Muscle layer of colon (tissue), 2 donors: ENCODE results near the gene HIVEP1.
"Not testable (repeated sequence)": the region's sequence is repeated elsewhere in the genome, so short reads cannot be mapped to it uniquely, and the experiment has no call there.

ENCODE experiments used
- H3K27ac ChIP-seq: one replicate; pipeline ENCODE4 v1.7.0; 2013; ENCODE audit warnings: low read depth, mild to moderate bottlenecking, low read length, moderate library complexity
- H3K27me3 ChIP-seq, 2 donors: one replicate each; pipeline ENCODE4 v1.7.0; 2013; ENCODE audit warnings: low read length in 2 of 2, mild to moderate bottlenecking in 2 of 2; ENCODE audit not compliant: insufficient read depth in 2 of 2, control insufficient read depth in 1 of 2
- H3K36me3 ChIP-seq: one replicate; pipeline ENCODE4 v1.7.0; 2013; ENCODE audit warnings: mild to moderate bottlenecking, low read length; ENCODE audit not compliant: insufficient read depth
- H3K4me1 ChIP-seq: one replicate; pipeline ENCODE4 v1.7.0; 2013; ENCODE audit warnings: mild to moderate bottlenecking, low read length; ENCODE audit not compliant: insufficient read depth
- H3K4me3 ChIP-seq, 2 donors: one replicate each; pipeline ENCODE4 v1.7.0; 2013; ENCODE audit warnings: low read length in 2 of 2, low read depth in 1 of 2, mild to moderate bottlenecking in 1 of 2, moderate library complexity in 1 of 2
- H3K9ac ChIP-seq: one replicate; pipeline ENCODE4 v1.7.0; 2013; ENCODE audit warnings: low read length
- H3K9me3 ChIP-seq: one replicate; pipeline ENCODE4 v1.7.0; 2013; ENCODE audit warnings: mild to moderate bottlenecking, low read length
- donor health status: abdominal sarcoma.
- donor health status: Adenocarcinoma of cecum.

Gene HIVEP1

GRCh38 chr6:12165722-12166280 is 153.7 kb downstream of the HIVEP1 start:
- peaks cover 14% of the 10 kb centered on the region for H3K36me3 ChIP-seq

DNA sequence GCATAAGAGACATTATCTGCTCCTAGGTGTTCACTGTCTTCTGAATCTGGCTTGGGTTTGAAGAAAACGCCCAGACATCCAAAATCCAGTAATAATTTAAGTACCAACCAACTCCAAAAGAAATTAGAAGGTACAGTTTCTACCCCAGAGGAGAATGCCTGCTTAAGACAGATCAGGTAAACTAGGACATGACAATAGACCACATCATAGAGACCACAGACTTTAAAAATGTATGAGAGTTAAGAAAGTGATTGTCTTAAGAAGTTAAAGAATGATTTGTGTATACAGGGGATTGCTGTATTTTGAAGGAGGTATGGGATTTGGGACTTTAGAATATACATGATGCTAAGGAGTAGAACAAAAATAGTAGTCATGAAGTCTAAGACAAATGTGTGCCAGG is 157.3 kb downstream of the HIVEP1 start:
- Histone ChIP-seq H3K4me1 (no peaks in the 10 kb centered on the region), H3K9me3 (no peaks in the 10 kb centered on the region), H3K27ac (no peak overlapping the region), H3K4me3 (no peak overlapping the region), H3K9ac (no peak overlapping the region), H3K27me3 (no peaks in the 10 kb centered on the region), H3K36me3 (peaks cover under 1% of the 10 kb centered on the region)

More at GRCh38 chr6:12165722-12166280, 153.7 kb downstream of the HIVEP1 start:
- Histone ChIP-seq H3K4me1 (no peaks in the 10 kb centered on the region), H3K27ac (no peak overlapping the region), H3K9ac (no peak overlapping the region), H3K27me3 (no peaks in the 10 kb centered on the region), H3K4me3 (no peak overlapping the region), H3K9me3 (no peaks in the 10 kb centered on the region)

DNA sequence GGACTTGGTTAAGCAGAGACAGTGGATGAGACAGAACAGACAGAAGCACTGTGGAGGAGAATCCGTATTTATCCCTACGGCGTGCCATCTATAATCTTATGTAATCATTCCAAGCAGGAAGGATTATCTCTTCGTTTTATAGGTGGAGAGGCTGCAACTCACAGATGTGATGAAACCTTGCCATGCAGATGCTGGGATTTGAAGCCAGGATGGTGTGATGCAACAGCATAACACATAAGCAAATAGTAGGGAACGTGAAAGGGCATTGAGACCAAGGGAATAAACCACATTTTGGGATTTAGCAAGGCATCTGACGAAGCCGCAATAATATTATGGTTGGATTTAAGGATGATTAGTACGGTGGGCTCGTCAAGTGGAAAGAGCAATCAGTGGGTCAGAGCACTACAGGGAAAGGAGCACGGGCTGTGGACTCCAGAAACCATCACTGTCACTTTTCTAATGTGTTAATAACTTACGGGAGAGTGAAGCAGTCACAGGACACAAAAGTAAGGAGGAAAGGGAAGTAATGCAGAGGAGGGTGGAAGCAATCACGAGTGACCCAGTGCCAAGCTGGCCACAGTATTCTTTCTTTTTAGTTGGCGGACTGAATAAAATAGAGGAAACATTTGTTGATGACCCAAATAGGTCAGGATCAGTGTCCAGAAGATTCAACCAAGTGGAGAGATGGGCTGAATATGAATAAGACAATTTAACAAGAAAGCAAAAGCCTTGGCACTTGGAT is 158.4 kb downstream of the HIVEP1 start:
- Histone ChIP-seq H3K27ac (no peak overlapping the region), H3K4me3 (no peak overlapping the region), H3K27me3 (no peaks in the 10 kb centered on the region), H3K9me3 (no peaks in the 10 kb centered on the region), H3K4me1 (no peaks in the 10 kb centered on the region), H3K9ac (no peak overlapping the region), H3K36me3 (no peaks in the 10 kb centered on the region)

GRCh38 chr6:12171717-12172116 is 159.6 kb downstream of the HIVEP1 start:
- Histone ChIP-seq H3K4me1 (no peaks in the 10 kb centered on the region), H3K4me3 (no peak overlapping the region), H3K9me3 (no peaks in the 10 kb centered on the region), H3K9ac (no peak overlapping the region), H3K36me3 (no peaks in the 10 kb centered on the region), H3K27me3 (no peaks in the 10 kb centered on the region), H3K27ac (no peak overlapping the region)

GRCh38 chr6:12172572-12172971 is 160.5 kb downstream of the HIVEP1 start:
- Histone ChIP-seq H3K4me1 (no peaks in the 10 kb centered on the region), H3K9me3 (no peaks in the 10 kb centered on the region), H3K9ac (no peak overlapping the region), H3K27me3 (no peaks in the 10 kb centered on the region), H3K36me3 (no peaks in the 10 kb centered on the region), H3K27ac (no peak overlapping the region), H3K4me3 (no peak overlapping the region)

GRCh38 chr6:12173181-12173580 is 161.1 kb downstream of the HIVEP1 start:
- Histone ChIP-seq H3K27me3 (no peaks in the 10 kb centered on the region), H3K9ac (no peak overlapping the region), H3K4me1 (no peaks in the 10 kb centered on the region), H3K4me3 (no peak overlapping the region), H3K36me3 (no peaks in the 10 kb centered on the region), H3K27ac (no peak overlapping the region), H3K9me3 (no peaks in the 10 kb centered on the region)

DNA sequence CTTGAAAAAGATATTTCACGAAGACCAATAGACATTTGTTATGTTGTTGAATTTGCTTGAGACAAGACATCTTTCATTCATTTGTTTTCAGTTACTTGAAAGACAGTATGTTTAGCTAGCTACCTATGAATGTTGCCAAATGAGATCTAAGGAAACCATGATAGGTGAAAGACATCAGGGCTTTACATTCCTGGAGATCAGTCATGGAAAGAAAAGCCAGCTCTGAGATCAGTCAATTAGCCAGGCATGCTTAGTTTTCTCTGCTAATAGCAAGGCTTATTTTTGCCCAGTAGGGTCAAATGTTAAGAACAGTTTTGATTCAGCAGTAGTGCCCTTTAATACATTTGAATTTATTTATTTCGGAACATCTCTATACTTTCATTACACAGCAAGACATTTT is 161.5 kb downstream of the HIVEP1 start:
- H3K27me3 ChIP-seq: no peaks in the 10 kb centered on the region
- no peaks in the 10 kb centered on the region for H3K4me1 ChIP-seq
- H3K36me3 ChIP-seq: no peaks in the 10 kb centered on the region
- H3K9me3 ChIP-seq: no peaks in the 10 kb centered on the region
- H3K4me3 ChIP-seq: no peak overlapping the region
- H3K27ac ChIP-seq: no peak overlapping the region
- H3K9ac ChIP-seq: no peak overlapping the region

GRCh38 chr6:12174878-12175277 is 162.8 kb downstream of the HIVEP1 start:
- Histone ChIP-seq H3K27ac (no peak overlapping the region), H3K4me1 (no peaks in the 10 kb centered on the region), H3K4me3 (no peak overlapping the region), H3K36me3 (no peaks in the 10 kb centered on the region), H3K9ac (no peak overlapping the region), H3K27me3 (no peaks in the 10 kb centered on the region), H3K9me3 (no peaks in the 10 kb centered on the region)

GRCh38 chr6:12175626-12176025 is 163.5 kb downstream of the HIVEP1 start:
- Histone ChIP-seq H3K4me3 (no peak overlapping the region), H3K27ac (no peak overlapping the region), H3K9ac (no peak overlapping the region), H3K27me3 (no peaks in the 10 kb centered on the region), H3K36me3 (no peaks in the 10 kb centered on the region), H3K9me3 (no peaks in the 10 kb centered on the region), H3K4me1 (no peaks in the 10 kb centered on the region)

- H3K4me3 ChIP-seq, H3K9ac ChIP-seq, H3K27ac ChIP-seq, H3K4me1 ChIP-seq, H3K9me3 ChIP-seq, H3K36me3 ChIP-seq, H3K27me3 ChIP-seq: not testable (repeated sequence)
These were observed 164.7 kb downstream of the HIVEP1 start for GRCh38 chr6:12176782-12177181.

- no peaks in the 10 kb centered on the region for H3K36me3 ChIP-seq
- no peaks in the 10 kb centered on the region for H3K4me1 ChIP-seq
- H3K27ac ChIP-seq: no peak overlapping the region
- no peak overlapping the region for H3K9ac ChIP-seq
- H3K4me3 ChIP-seq: no peak overlapping the region
- no peaks in the 10 kb centered on the region for H3K27me3 ChIP-seq
- H3K9me3 ChIP-seq: no peaks in the 10 kb centered on the region
These were observed 166.4 kb downstream of the HIVEP1 start for GRCh38 chr6:12178521-12178920.

DNA sequence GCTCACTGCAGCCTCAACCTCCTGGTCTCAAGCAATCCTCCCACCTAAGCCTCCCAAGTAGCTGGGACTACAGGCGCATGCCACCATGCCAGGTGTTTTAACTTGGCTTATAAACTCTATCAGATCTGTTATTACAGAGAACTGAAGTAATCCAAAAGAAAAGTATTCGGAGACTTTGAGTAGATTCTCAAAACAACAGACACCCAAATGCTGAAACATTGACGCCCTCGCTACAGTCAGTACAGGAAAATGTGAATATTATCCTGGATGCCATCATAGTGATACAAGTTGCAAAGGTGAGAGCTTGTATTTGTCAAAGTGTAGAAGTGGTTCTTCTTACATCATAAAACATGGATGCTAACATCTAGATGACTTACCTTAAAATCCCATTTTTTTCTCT is 169.4 kb downstream of the HIVEP1 start:
- Histone ChIP-seq H3K4me1 (no peaks in the 10 kb centered on the region), H3K9me3 (no peaks in the 10 kb centered on the region), H3K27me3 (no peaks in the 10 kb centered on the region), H3K9ac (no peak overlapping the region), H3K36me3 (no peaks in the 10 kb centered on the region), H3K4me3 (no peak overlapping the region), H3K27ac (no peak overlapping the region)
